NCI-H510A (cell line): ENCODE measurements around the gene RAB26.
"Not testable (repeated sequence)": the region's sequence is repeated elsewhere in the genome, so short reads cannot be mapped to it uniquely, and the experiment has no call there.

Source experiments
- DNase-seq: peaks from one replicate; lab custom pipeline; 2025; lab: John Stamatoyannopoulos, UW

The RAB26 gene

GRCh38 chr16:2117341-2117740, 31.1 kb upstream of the RAB26 start:
- not testable (repeated sequence) for DNase-seq

- DNase-seq, result not testable (repeated sequence)
Observed at GRCh38 chr16:2117960-2118722, 30.3 kb upstream of the RAB26 start.

- not testable (repeated sequence) for DNase-seq
Observed at GRCh38 chr16:2121325-2121724, 27.1 kb upstream of the RAB26 start.

- DNase-seq, result no peak
Observed at GRCh38 chr16:2121853-2122252, 26.6 kb upstream of the RAB26 start.

- no peak for DNase-seq
Observed at GRCh38 chr16:2122429-2122828, 26.0 kb upstream of the RAB26 start.

- not testable (repeated sequence) for DNase-seq
Observed at GRCh38 chr16:2122934-2123683, 25.3 kb upstream of the RAB26 start.

GRCh38 chr16:2123706-2124376, 24.6 kb upstream of the RAB26 start:
- DNase-seq, result not testable (repeated sequence)

- not testable (repeated sequence) for DNase-seq
Observed at GRCh38 chr16:2124377-2124693, 24.1 kb upstream of the RAB26 start.

GRCh38 chr16:2124694-2125444, 23.6 kb upstream of the RAB26 start:
- not testable (repeated sequence) for DNase-seq

GRCh38 chr16:2125609-2126008, 22.8 kb upstream of the RAB26 start:
- not testable (repeated sequence) for DNase-seq

GRCh38 chr16:2126161-2126743, 22.2 kb upstream of the RAB26 start:
- not testable (repeated sequence) for DNase-seq

- DNase-seq, result not testable (repeated sequence)
Observed at GRCh38 chr16:2126928-2127556, 21.4 kb upstream of the RAB26 start.

- not testable (repeated sequence) for DNase-seq
Observed at GRCh38 chr16:2127630-2128280, 20.7 kb upstream of the RAB26 start.

GRCh38 chr16:2129251-2129650, 19.2 kb upstream of the RAB26 start:
- DNase-seq, result not testable (repeated sequence)

- not testable (repeated sequence) for DNase-seq
Observed at GRCh38 chr16:2129890-2130447, 18.5 kb upstream of the RAB26 start.

- not testable (repeated sequence) for DNase-seq
Observed at GRCh38 chr16:2133797-2134196, 14.6 kb upstream of the RAB26 start.

GRCh38 chr16:2135071-2135470, 13.4 kb upstream of the RAB26 start:
- not testable (repeated sequence) for DNase-seq

- DNase-seq, result not testable (repeated sequence)
Observed at GRCh38 chr16:2135770-2136490, 12.5 kb upstream of the RAB26 start, which contains the start of gene PKD1. Gene PKD1 (minus strand): TSS chr16:2135898. CDS start chr16:2135689, 209 bp downstream.
